ENCODE measurements around the gene CCP110. TPM values are rescaled to one million over a fixed set of nuclear protein-coding genes. Genes with fewer than 3 reads are reported as not detected.

Gene CCP110
- total RNA-seq, 1 experiment from 2014 or later: 31.8 TPM

Other genes with a start within 250 kb of the CCP110 start
- not detected for gene CLEC19A, start 238.2 kb upstream of the CCP110 start, total RNA-seq (2021; ENCODE audit: unreplicated experiment)
- gene TMC5, start 106.1 kb upstream of the CCP110 start, total RNA-seq (2021; ENCODE audit: unreplicated experiment): 1.4 TPM
- 135 TPM for gene GDE1, start 1.8 kb upstream of the CCP110 start, total RNA-seq (2021; ENCODE audit: unreplicated experiment)
- gene VPS35L, start 31.8 kb downstream of the CCP110 start, total RNA-seq (2021; ENCODE audit: unreplicated experiment): 124 TPM
- 70.1 TPM for gene KNOP1, start 194.3 kb downstream of the CCP110 start, total RNA-seq (2021; ENCODE audit: unreplicated experiment)
- gene IQCK, start 194.3 kb downstream of the CCP110 start, total RNA-seq (2021; ENCODE audit: unreplicated experiment): 15.5 TPM